Gastroesophageal sphincter (tissue), 3 donors: Measurements from ENCODE around the gene RFX2.

ENCODE experiments used
- EP300 ChIP-seq: sonication (generic); formaldehyde crosslinking; IDR thresholded peaks from one replicate; pipeline ENCODE4 v1.6.1; 2017; ENCODE audit warnings: antibody characterized with exemption, mild to moderate bottlenecking
- POLR2A ChIP-seq, 2 donors: fragments of 450-650 bp; IDR thresholded peaks; one replicate each; pipeline ENCODE4 v1.6.1; 2017; ENCODE audit warnings: antibody characterized with exemption in 2 of 2, mild to moderate bottlenecking in 2 of 2, moderate library complexity in 1 of 2
- TF ChIP-seq, protein P1 (sequence below), 4 experiments: fragments of 200-600 bp in 2 of 4; fragments of 450-650 bp in 2 of 4; sonication (generic) in 1 of 4; IDR thresholded peaks; one replicate each; pipeline ENCODE4 v1.5.1; 2017 to 2019; ENCODE audit warnings: antibody characterized with exemption in 4 of 4, mild to moderate bottlenecking in 2 of 4, moderate library complexity in 2 of 4

DNA sequence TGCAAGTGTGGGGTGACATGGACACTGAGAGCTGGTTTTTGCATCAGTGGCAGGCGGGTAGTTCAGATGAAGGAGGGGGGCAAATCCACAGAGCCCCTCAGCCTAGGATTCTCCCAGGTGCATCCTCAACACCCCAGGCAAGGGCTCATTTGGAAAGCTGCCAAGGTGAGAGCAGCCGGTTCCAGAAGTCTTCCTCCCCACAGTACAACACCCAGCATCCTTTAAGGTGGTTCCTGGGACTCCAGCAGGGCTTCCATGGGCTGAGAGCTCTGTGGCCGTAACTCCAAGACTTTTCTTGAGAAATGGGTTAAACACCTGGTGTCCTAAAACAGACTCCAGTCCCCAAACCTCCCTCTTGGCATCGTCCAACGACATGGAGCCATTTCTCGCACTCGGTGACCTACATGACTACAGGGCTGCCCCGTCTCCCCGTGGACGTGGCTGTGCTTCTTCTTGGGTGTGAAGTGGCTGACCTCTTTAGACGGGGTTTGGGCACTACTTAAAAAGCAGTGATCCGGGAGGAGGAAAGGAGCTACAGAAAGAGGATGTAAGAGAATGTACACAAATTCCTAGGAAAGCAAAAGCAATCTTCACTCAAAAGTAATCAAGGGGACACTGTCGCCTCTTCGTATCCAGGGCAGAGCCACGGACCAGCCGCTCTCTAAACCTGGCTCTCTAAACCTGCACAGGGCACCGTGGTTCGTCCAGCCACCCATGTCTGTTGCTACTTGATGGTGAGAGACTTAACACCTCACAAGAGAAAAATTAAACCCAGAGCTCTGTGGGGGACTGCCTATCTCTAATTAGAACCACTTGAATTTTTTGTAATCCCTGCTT, 157.9 kb downstream of the RFX2 start:
- TF ChIP-seq, protein P1, sequence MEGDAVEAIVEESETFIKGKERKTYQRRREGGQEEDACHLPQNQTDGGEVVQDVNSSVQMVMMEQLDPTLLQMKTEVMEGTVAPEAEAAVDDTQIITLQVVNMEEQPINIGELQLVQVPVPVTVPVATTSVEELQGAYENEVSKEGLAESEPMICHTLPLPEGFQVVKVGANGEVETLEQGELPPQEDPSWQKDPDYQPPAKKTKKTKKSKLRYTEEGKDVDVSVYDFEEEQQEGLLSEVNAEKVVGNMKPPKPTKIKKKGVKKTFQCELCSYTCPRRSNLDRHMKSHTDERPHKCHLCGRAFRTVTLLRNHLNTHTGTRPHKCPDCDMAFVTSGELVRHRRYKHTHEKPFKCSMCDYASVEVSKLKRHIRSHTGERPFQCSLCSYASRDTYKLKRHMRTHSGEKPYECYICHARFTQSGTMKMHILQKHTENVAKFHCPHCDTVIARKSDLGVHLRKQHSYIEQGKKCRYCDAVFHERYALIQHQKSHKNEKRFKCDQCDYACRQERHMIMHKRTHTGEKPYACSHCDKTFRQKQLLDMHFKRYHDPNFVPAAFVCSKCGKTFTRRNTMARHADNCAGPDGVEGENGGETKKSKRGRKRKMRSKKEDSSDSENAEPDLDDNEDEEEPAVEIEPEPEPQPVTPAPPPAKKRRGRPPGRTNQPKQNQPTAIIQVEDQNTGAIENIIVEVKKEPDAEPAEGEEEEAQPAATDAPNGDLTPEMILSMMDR (IDR thresholded peaks at IDR 0.05), result no peak
- TF ChIP-seq POLR2A (IDR thresholded peaks at IDR 0.05) (no peak), EP300 (no peak)
